ENCODE results near the gene TUBA3E. TPM values are rescaled to one million over a fixed set of nuclear protein-coding genes. Genes with fewer than 3 reads are reported as not detected.
"Not testable (repeated sequence)": the region's sequence is repeated elsewhere in the genome, so short reads cannot be mapped to it uniquely, and the experiment has no call there.

The TUBA3E gene
- total and polyA plus RNA-seq, 4 donors, result 0.11 TPM; not detected in 3

DNA sequence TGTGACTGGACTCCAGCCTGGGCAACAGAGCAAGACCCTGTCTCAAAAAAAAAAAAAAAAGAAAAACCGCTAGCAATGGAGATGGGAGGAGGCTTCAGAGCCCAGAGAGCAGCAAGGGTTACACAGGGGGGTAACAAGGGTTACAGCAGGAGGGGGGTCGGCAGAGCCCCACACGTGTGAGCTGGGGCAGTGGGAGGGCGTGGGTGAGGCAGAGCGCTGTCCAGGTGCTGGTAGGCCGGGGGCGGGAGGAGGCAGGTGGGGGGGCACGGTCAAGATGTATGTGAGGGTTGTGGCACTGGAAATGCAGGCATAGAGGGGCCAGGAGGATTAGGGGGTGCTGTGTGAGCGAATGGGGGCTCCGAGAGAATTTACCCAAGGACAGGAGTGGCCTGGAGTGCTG, 12.8 kb downstream of the TUBA3E start:
- Histone ChIP-seq H3K9me3 (ENCODE audit: control insufficient read depth, insufficient read depth, low read length) (no peaks in the 10 kb centered on the region), H3K36me3 (ENCODE audit: control insufficient read depth, insufficient read depth, low read length) (peaks cover 35% of the 10 kb centered on the region), H3K27ac (ENCODE audit: low read depth, low read length) (no peak overlapping the region), H3K27me3 (ENCODE audit: control insufficient read depth, insufficient read depth, low read length) (no peaks in the 10 kb centered on the region), H3K4me1 (ENCODE audit: control insufficient read depth, insufficient read depth, low read length) (peaks cover 25% of the 10 kb centered on the region), H3K4me3 (ENCODE audit: low read depth, low read length) (no peak overlapping the region)
- DNase-seq (ENCODE audit: low read depth in 4 of 6, low spot score in 6 of 6), result no peak
- 100% methylated on average over 2 of the region's 10 CpGs for WGBS (ENCODE audit: insufficient coverage)

DNA sequence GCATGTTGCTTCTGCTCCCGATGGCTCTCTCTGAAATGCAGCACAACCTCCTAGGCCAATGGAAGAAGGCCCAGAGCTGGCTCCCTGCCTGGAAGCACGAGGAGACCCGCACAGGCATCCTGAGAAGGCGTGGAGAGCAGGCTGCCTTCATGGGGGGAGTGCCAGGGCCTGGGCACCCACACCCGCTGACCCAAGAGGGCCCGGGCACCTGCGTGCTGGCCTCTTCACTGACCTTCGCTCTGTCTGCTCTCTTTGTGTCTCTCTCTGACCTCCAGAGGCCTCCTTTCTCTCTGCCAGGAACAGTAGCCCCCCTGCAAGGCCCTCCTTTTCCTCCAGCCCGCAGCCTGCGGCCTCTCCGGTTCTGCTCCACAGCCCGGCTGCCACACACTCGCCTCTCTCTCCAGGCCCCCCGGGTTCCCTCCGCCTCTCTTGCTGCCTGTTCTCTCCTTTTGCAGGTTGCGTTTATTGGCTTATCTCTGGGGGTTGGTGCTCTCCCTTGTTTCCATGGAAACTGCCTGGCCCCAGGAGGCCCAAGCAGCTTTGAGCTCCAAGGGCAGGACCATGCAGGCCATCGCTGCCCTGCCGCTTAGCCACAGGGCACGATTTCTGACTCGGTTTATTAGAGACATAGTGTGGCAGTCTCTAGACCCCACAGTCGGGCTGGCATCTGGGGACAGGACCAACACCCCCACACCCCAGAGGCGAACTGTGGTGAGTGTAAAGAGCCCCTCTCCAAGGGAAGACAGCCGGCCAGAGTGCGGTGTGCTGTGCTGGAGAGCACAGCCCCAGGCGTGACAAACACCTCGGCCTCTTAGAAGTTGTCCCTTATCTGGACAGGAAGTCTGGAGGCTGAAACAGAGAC, 14.5 kb downstream of the TUBA3E start:
- H3K36me3 ChIP-seq (ENCODE audit: control insufficient read depth, insufficient read depth, low read length), result peaks cover 35% of the 10 kb centered on the region
- DNase-seq (ENCODE audit: low read depth in 4 of 6, low spot score in 6 of 6), result peak in 3 of 6 donors; percentile 29 to 81 (median 63)
- 25% methylated on average over 21 of the region's 26 CpGs for WGBS (ENCODE audit: insufficient coverage)
- no peaks in the 10 kb centered on the region for H3K9me3 ChIP-seq (ENCODE audit: control insufficient read depth, insufficient read depth, low read length)
- no peak overlapping the region for H3K27ac ChIP-seq (ENCODE audit: low read depth, low read length)
- peaks cover 31% of the 10 kb centered on the region for H3K4me1 ChIP-seq (ENCODE audit: control insufficient read depth, insufficient read depth, low read length)
- no peaks in the 10 kb centered on the region for H3K27me3 ChIP-seq (ENCODE audit: control insufficient read depth, insufficient read depth, low read length)
- H3K4me3 ChIP-seq (ENCODE audit: low read depth, low read length), result peak overlapping the region; percentile 33

DNA sequence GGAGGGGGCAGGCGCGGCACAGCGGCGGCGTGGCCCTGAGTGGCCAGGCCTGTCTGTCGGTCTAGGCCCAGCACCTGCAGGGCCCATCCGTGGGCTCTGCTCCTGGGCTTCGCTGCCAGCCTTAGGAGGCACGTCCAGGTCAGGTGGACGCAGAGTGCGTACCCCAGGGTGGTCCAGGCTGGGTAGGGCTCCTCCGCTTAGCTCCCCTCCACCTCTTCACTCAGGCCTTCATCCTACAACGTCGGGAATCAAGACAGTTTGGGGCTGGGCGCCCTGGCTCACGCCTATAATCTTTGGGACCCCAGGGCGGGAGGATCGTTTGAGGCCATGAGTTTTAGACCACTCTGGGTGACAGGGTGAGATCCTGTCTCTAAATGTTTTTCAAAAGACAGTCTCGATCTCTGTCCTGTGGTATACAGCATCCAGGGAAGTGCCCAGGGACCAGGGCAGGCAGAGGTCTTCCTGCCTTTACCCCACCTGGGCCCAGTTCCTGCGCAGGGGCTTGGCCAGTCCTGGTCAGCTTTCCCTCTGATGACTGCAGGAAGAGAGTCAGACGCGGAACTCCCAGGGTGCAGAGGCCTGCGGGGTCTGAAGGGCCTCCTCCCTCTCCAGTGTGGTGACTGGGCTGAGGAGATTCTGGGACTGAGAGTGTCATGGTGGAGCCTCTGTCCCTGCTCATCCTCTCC, 15.3 kb downstream of the TUBA3E start:
- H3K4me1 ChIP-seq (ENCODE audit: control insufficient read depth, insufficient read depth, low read length), result peaks cover 31% of the 10 kb centered on the region
- peaks cover 33% of the 10 kb centered on the region for H3K36me3 ChIP-seq (ENCODE audit: control insufficient read depth, insufficient read depth, low read length)
- not testable (repeated sequence) for H3K9me3 ChIP-seq (ENCODE audit: control insufficient read depth, insufficient read depth, low read length); H3K27me3 ChIP-seq (ENCODE audit: control insufficient read depth, insufficient read depth, low read length)
- peak in 2 of 6 donors; percentile 13 to 23 for DNase-seq (ENCODE audit: low read depth in 4 of 6, low spot score in 6 of 6)
- peak overlapping the region; percentile 33 for H3K4me3 ChIP-seq (ENCODE audit: low read depth, low read length)
- H3K27ac ChIP-seq (ENCODE audit: low read depth, low read length), result peak overlapping the region; percentile 40
- 34% methylated on average over 18 of the region's 23 CpGs for WGBS (ENCODE audit: insufficient coverage)

DNA sequence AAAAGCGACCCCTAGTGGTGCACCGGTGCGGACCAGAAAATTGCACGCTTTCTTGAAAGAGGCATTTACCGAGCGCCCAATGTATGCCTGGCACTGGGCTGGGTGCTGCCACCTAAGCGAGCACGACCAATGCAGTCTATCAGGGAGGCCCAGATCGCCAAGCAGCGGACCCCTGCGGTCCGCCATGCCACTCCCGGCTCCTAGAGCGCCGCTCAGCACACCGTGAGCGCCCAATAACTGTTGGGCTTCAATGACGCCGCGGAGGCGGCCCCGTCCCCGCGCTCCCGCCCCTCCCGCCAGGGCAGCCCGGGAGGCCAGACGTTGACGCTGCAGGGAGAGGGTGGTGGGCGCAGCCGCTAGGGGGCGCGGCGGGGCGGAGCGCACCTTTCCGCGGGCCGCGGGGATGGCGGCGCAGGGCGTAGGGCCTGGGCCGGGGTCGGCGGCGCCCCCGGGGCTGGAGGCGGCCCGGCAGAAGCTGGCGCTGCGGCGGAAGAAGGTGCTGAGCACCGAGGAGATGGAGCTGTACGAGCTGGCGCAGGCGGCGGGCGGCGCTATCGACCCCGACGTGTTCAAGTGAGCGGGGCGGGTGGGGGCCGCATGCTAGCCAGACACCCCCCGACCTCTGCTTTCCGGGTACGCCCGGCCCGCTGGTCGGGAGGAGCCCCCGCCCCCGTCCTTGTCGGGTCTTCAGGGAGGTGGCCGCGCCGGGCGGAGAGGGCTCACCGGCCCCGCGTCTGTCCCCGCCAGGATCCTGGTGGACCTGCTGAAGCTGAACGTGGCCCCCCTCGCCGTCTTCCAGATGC, 16.2 kb downstream of the TUBA3E start, which contains the start of gene MZT2B:
Gene MZT2B (plus strand): TSS at position 383 of the 803 bp plus-strand sequence. CDS start 21 bp downstream, at position 404.
- under 1% methylated on average over 70 of the region's 86 CpGs for WGBS (ENCODE audit: insufficient coverage)
- peak within 1 kb of the TSS; percentile 82 for H3K4me3 ChIP-seq (ENCODE audit: low read depth, low read length)
- peak within 1 kb of the TSS; percentile 91 for H3K27ac ChIP-seq (ENCODE audit: low read depth, low read length)
- not testable (repeated sequence) for H3K27me3 ChIP-seq (ENCODE audit: control insufficient read depth, insufficient read depth, low read length); H3K9me3 ChIP-seq (ENCODE audit: control insufficient read depth, insufficient read depth, low read length)
- H3K4me1 ChIP-seq (ENCODE audit: control insufficient read depth, insufficient read depth, low read length), result peaks cover 31% of the 10 kb centered on the region
- peak; percentile 64 to 95 (median 76) for DNase-seq (ENCODE audit: low read depth in 4 of 6, low spot score in 6 of 6)
- peaks cover 30% of the 10 kb centered on the region for H3K36me3 ChIP-seq (ENCODE audit: control insufficient read depth, insufficient read depth, low read length)

DNA sequence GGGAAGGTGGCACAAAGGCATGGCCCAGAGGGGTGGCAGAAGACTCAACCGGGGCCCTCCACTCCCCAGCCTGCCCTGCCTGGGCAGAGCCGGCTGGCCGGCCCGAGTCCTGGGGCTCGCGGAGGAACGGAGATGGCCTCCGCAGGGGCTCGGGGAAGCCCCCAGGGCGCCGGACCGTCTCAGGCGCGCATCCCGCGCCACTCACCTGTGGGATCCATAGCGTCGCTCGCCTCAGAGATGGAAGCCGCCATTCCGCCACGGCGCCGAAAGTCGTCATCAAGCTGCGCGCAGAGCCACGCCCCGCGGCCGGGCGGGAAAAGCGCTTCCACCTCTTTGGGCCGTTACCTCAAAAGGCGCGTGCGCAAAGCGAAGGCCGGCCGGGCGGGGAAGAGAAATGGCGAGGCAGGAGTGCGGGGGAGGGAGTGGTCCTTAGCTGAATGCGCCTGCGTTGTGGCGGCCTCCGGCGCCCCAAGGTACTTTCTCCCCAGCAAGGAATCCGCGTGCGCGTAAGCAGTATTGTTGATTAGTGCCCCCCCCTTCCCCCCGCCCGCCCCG, 16.8 kb downstream of the TUBA3E start, which contains the start of gene SMPD4:
Gene SMPD4 (minus strand): TSS at position 278 of the 555 bp plus-strand sequence. CDS start 5,010 bp downstream, outside the sequence.
- Histone ChIP-seq H3K27me3 (ENCODE audit: control insufficient read depth, insufficient read depth, low read length) (no peaks in the 10 kb centered on the region), H3K9me3 (ENCODE audit: control insufficient read depth, insufficient read depth, low read length) (no peaks in the 10 kb centered on the region), H3K4me3 (ENCODE audit: low read depth, low read length) (peak within 1 kb of the TSS; percentile 82), H3K36me3 (ENCODE audit: control insufficient read depth, insufficient read depth, low read length) (peaks cover 30% of the 10 kb centered on the region), H3K4me1 (ENCODE audit: control insufficient read depth, insufficient read depth, low read length) (peaks cover 31% of the 10 kb centered on the region), H3K27ac (ENCODE audit: low read depth, low read length) (peak within 1 kb of the TSS; percentile 91)
- WGBS (ENCODE audit: insufficient coverage), result 0% methylated on average over 55 of the region's 55 CpGs
- peak; percentile 86 to 100 (median 94) for DNase-seq (ENCODE audit: low read depth in 4 of 6, low spot score in 6 of 6)

DNA sequence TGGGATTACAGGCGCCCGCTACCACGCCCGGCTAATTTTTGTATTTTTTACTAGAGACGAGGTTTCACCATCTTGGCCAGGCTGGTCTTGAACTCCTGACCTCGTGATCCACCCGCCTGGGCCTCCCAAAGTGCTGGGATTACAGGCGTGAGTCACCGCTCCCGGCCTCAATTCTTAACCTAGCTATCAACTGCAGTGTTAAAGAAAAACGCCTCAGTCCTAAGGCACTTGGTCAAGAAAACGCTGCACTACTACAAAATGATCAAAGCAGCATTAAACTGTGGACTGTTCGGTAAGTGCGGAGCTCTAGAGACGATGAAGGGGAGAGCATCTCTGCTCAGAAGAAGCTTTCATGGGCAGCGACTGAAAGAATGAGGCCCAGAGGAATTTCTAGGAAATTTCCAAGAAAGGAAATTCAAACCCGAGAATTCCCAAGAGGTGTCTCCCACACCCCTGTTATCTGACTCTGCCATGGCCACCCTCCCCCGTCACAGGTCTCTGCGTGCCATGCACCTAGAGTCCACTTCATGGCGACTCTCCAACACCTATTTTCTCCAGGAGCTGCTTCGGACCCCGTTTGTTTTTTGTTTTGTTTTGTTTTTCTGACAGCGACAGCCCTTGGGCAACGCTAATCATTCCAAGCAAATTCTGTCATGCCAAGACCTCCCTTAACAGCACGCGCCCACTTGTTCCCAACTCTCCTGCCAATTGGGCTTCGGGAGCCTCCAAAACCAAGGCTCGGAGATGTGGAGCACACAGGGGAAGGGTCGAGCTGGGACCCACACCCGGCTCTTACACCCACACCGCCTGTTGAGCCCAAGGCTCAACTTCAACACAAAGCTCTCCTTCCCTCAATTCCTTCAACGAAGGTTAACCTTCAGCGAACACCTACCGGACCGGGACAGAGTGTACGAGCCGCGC, 17.6 kb downstream of the TUBA3E start:
- DNase-seq (ENCODE audit: low read depth in 4 of 6, low spot score in 6 of 6); H3K9me3 ChIP-seq (ENCODE audit: control insufficient read depth, insufficient read depth, low read length); H3K27me3 ChIP-seq (ENCODE audit: control insufficient read depth, insufficient read depth, low read length): not testable (repeated sequence)
- H3K36me3 ChIP-seq (ENCODE audit: control insufficient read depth, insufficient read depth, low read length), result peaks cover 25% of the 10 kb centered on the region
- WGBS (ENCODE audit: insufficient coverage), result 28% methylated on average over 33 of the region's 38 CpGs
- H3K4me1 ChIP-seq (ENCODE audit: control insufficient read depth, insufficient read depth, low read length), result peaks cover 31% of the 10 kb centered on the region
- H3K4me3 ChIP-seq (ENCODE audit: low read depth, low read length), result peak overlapping the region; percentile 82
- H3K27ac ChIP-seq (ENCODE audit: low read depth, low read length), result peak overlapping the region; percentile 25

DNA sequence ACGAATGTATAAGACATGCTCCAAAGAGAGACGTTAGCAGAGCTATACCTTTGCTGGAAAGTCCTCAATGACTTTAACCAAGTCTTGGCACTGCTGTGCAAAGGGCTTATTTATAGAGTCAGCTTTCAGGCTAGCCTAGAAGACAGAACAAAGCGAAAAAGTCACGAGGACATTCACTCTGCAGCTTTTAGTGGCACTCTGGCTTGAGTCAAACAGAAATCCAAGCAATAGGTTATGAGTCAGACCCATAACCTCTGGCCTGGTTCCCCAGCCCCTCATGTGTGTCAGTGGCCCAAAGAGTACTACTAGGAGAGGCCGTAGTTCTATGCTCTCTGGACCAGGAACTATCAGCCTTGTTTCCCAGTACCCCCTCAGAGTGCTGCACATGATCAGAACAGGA, 23.4 kb downstream of the TUBA3E start:
- DNase-seq (ENCODE audit: low read depth in 4 of 6, low spot score in 6 of 6); H3K9me3 ChIP-seq (ENCODE audit: control insufficient read depth, insufficient read depth, low read length); H3K27ac ChIP-seq (ENCODE audit: low read depth, low read length); H3K4me3 ChIP-seq (ENCODE audit: low read depth, low read length); H3K27me3 ChIP-seq (ENCODE audit: control insufficient read depth, insufficient read depth, low read length); H3K4me1 ChIP-seq (ENCODE audit: control insufficient read depth, insufficient read depth, low read length): not testable (repeated sequence)
- H3K36me3 ChIP-seq (ENCODE audit: control insufficient read depth, insufficient read depth, low read length), result peaks cover 45% of the 10 kb centered on the region
- 96% methylated on average over 4 of the region's 5 CpGs for WGBS (ENCODE audit: insufficient coverage)

DNA sequence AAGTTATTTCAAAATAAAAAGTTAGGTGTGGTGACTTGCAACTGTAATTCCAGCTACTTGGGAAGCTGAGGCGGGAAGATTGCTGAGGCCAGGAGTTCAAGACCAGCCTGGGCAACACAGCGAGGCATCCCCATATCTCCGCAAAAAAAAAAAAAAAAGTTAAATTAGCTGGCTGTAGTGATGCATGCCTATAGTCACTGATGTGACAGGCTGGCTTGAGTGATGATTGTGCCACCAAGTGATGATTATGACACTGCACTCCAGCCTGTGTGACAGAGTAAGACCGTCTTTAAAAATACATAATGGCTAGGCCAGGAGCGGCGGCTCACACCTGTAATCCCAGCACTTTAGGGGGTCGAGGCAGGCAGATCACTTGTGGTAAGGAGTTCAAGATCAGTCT, 28.3 kb downstream of the TUBA3E start:
- DNase-seq (ENCODE audit: low read depth in 4 of 6, low spot score in 6 of 6), result no peak
- no peak overlapping the region for H3K4me3 ChIP-seq (ENCODE audit: low read depth, low read length)
- no peaks in the 10 kb centered on the region for H3K4me1 ChIP-seq (ENCODE audit: control insufficient read depth, insufficient read depth, low read length)
- no peaks in the 10 kb centered on the region for H3K9me3 ChIP-seq (ENCODE audit: control insufficient read depth, insufficient read depth, low read length)
- no peaks in the 10 kb centered on the region for H3K27me3 ChIP-seq (ENCODE audit: control insufficient read depth, insufficient read depth, low read length)
- no peak overlapping the region for H3K27ac ChIP-seq (ENCODE audit: low read depth, low read length)
- 56% methylated on average over 1 of the region's 7 CpGs for WGBS (ENCODE audit: insufficient coverage)
- peaks cover 72% of the 10 kb centered on the region for H3K36me3 ChIP-seq (ENCODE audit: control insufficient read depth, insufficient read depth, low read length)
